NCI-H187 treated with DMSO at 0.1 percent for 48 hours (cell line): ENCODE measurements around the gene ZNF107.

ENCODE experiments used
- DNase-seq: peaks from one replicate; lab custom pipeline; 2025; lab: John Stamatoyannopoulos, UW

The ZNF107 gene

GRCh38 chr7:64665980-64666662, at the start of gene ZNF107:
Gene ZNF107 (plus strand): TSS chr7:64666133. CDS start chr7:64666283, 150 bp downstream.
- DNase-seq = peak; percentile 80

- no peak for DNase-seq
Observed at GRCh38 chr7:64618785-64619456, 47.0 kb upstream of the ZNF107 start.

- DNase-seq = no peak
Observed at GRCh38 chr7:64619705-64620104, 46.2 kb upstream of the ZNF107 start.

- no peak for DNase-seq
Observed at GRCh38 chr7:64621656-64622055, 44.3 kb upstream of the ZNF107 start.

- DNase-seq = no peak
Observed at GRCh38 chr7:64625114-64626082, 40.5 kb upstream of the ZNF107 start.

- no peak for DNase-seq
Observed at GRCh38 chr7:64626083-64626469, 39.9 kb upstream of the ZNF107 start.

GRCh38 chr7:64626557-64626956, 39.4 kb upstream of the ZNF107 start:
- DNase-seq = no peak

GRCh38 chr7:64628192-64628591, 37.7 kb upstream of the ZNF107 start:
- DNase-seq = no peak

GRCh38 chr7:64628721-64629120, 37.2 kb upstream of the ZNF107 start:
- DNase-seq = no peak

- no peak for DNase-seq
Observed at GRCh38 chr7:64630496-64630895, 35.4 kb upstream of the ZNF107 start.

- DNase-seq = no peak
Observed at GRCh38 chr7:64632029-64632428, 33.9 kb upstream of the ZNF107 start.

- DNase-seq = no peak
Observed at GRCh38 chr7:64633401-64633800, 32.5 kb upstream of the ZNF107 start.

GRCh38 chr7:64634406-64635062, 31.4 kb upstream of the ZNF107 start:
- no peak for DNase-seq

GRCh38 chr7:64636386-64636785, 29.5 kb upstream of the ZNF107 start:
- no peak for DNase-seq

GRCh38 chr7:64637521-64638445, 28.1 kb upstream of the ZNF107 start:
- no peak for DNase-seq

GRCh38 chr7:64638822-64639221, 27.1 kb upstream of the ZNF107 start:
- DNase-seq = no peak

- DNase-seq = no peak
Observed at GRCh38 chr7:64639267-64640001, 26.5 kb upstream of the ZNF107 start.

GRCh38 chr7:64640504-64640903, 25.4 kb upstream of the ZNF107 start:
- DNase-seq = no peak

GRCh38 chr7:64642046-64642445, 23.9 kb upstream of the ZNF107 start:
- no peak for DNase-seq

GRCh38 chr7:64642875-64643274, 23.1 kb upstream of the ZNF107 start:
- DNase-seq = no peak
